Stimulated activated CD4-positive, alpha-beta T cell treated with anti-CD3 and anti-CD28 coated beads, TNF-alpha, amount 100 ng/mL, for 4 hours (primary cell): ENCODE measurements around the gene NXF1.
"Not testable (repeated sequence)": the region's sequence is repeated elsewhere in the genome, so short reads cannot be mapped to it uniquely, and the experiment has no call there.

Source experiments
- DNase-seq, 3 experiments: peaks; one replicate each; pipeline ENCODE4 v3.0.0-alpha.2; 2020; ENCODE audit warnings: low read depth in 3 of 3

NXF1 gene

GRCh38 chr11:62832336-62833234 is 27.3 kb upstream of the NXF1 start, which contains the start of gene TEX54:
Gene TEX54 (minus strand): TSS chr11:62832841.
- no peak for DNase-seq

GRCh38 chr11:62831520-62832335 is 26.5 kb upstream of the NXF1 start, which contains the start of gene STX5:
Gene STX5 (minus strand): TSS chr11:62832051. CDS start chr11:62831243, 808 bp downstream.
- DNase-seq: peak; percentile 99

DNA sequence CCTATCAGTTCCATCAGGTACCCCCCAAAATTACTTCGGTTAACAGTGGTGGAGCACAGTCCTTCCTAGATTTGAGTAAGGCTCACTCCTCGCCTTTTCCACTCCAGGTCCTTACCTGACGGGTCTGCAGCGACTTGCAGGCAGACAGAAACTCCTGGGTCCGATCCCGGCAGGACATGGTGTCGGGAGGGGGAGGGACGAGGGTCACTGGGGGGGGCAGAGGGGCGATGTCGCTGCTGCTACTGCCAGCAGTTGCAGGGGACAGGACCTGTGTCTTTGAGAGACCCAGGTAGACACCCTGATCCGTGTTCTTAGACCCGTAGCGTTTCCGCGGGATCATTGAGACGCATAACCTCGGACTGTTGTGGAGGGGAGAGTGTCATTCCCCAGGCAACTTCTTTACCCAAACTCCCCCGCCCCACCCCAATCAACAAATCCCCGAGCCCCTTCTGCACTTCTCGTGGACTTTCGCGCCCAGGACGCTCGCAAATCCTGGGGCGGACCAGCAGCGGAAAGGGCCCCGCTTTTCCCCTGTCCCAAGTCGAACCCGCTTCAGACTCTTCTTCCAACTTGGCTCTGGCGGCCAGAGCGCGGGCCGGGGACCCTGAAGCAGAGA is 25.8 kb upstream of the NXF1 start:
- DNase-seq: no peak

DNA sequence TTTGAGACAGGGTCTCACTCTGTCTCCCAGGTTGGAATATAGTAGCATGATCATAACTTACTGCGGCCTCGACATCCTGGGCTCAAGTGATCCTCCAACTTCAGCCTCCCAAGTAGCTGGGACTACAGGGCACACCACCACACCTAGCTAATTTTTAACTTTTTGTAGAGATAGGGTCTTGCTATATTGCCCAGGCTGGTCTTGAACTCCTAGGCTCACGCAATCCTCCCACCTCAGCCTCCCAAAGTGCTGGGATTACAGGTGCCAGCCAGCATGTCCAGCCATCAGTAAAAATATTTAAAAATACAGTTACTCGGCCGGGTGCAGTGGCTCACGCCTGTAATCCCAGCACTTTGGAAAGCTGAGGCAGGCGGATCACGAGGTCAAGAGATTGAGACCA is 22.9 kb upstream of the NXF1 start:
- DNase-seq: not testable (repeated sequence)

GRCh38 chr11:62823677-62824076 is 18.4 kb upstream of the NXF1 start:
- DNase-seq: no peak

DNA sequence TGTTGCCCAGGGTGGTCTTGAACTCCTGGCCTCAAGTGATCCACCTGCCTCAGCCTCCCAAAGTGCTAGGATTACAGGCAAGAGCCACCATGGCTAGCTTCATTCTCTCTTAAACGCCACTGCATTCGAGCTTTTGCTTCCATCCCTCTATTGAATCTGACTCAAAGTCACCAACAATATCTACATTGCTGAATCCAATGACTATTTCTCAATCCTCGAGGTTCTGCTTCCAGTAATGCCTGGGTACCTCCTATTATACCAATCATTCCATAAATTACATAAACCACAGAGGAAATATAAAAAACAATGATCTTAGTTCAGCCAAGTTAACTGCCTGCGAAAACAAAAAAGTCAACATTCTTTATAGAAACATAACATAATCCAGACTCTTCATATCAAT is 11.9 kb upstream of the NXF1 start:
- DNase-seq: no peak

GRCh38 chr11:62816557-62816956 is 11.3 kb upstream of the NXF1 start:
- no peak for DNase-seq

DNA sequence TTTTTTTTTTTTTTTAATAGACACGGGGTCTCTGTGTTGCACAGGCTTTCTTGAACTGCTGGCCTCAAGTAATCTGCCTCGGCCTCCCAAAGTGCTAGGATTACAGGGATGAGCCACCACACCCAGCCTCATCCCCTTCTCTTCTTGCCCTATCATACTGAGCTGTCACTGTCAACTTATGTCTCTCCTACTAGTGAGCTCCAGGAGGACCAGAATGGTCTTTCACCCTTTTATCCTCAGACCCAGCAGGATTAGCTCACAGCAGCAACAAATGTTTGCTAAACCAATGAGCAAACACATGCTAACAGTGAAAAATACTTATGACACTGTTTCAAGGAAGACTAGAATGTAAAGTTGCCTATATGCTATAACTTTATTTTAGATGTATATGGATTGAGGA is 6.4 kb upstream of the NXF1 start:
- no peak for DNase-seq

DNA sequence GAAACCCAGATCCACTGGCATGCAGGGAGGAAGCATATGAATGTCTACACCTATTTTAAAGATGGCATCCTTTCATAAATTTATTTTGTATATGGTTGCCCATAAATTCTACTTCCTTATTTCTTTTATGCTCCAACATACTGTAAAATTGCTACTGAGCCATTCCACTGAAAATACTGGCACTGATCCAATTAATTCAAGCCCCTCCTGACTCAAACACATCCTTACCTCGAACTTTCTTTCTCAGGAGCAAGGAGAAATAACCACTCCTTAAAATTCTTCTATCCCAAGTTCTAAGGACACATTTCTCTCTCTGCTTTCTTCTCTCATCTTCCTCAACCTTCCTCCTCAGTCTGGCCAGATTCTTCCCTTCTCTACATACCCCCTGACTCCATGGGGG is 5.5 kb upstream of the NXF1 start:
- no peak for DNase-seq

GRCh38 chr11:62806611-62807121 is 1.4 kb upstream of the NXF1 start:
- DNase-seq: no peak

DNA sequence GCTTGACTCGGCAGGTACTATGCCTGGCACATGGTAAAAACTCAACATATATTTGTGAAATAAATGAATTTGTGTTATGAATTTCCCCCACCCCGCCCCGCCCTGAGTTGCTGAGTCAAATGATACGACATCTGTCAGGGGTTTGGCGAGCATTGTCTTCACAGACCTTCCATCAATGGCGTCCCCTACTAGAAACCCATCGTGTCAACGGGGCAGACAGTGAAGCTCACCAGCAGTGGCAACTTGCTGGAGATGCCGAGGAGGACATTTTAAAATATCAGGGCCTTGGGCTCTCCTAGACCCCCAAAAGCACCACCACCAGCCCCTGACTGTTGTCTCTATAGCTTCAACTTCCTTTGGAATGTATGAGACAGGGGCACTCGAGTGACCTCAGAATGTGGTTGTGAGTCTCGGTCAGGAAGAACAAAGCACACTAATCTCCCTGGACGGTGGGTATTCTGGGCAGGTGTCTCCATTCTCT is 761 bp upstream of the NXF1 start:
- DNase-seq: no peak

GRCh38 chr11:62804310-62805075 is 747 bp downstream of the NXF1 start:
- DNase-seq: no peak

GRCh38 chr11:62801071-62801470 is 4.2 kb downstream of the NXF1 start:
- DNase-seq: no peak

DNA sequence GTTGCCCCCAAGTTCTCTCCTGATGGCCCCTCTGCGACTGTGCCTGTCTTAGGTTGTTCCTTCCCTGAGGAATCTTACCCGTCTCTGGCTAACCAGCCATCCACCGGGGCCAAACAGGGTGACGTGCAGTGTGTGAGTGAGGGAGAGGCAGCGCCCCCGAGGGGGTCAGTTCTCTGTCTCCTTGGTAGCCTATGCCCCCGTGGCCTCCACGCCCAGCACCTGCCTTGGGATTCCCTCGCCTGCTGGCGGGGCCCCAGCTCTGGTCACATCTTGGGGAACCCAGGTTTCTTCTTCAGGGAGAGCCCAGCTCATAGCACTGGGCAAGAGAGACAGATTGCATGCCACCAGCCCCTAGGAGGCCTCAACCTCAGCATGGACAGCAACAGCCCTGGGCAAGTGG is 5.8 kb downstream of the NXF1 start:
- no peak for DNase-seq

- DNase-seq: no peak
Observed at GRCh38 chr11:62796281-62796680, 9.0 kb downstream of the NXF1 start.

DNA sequence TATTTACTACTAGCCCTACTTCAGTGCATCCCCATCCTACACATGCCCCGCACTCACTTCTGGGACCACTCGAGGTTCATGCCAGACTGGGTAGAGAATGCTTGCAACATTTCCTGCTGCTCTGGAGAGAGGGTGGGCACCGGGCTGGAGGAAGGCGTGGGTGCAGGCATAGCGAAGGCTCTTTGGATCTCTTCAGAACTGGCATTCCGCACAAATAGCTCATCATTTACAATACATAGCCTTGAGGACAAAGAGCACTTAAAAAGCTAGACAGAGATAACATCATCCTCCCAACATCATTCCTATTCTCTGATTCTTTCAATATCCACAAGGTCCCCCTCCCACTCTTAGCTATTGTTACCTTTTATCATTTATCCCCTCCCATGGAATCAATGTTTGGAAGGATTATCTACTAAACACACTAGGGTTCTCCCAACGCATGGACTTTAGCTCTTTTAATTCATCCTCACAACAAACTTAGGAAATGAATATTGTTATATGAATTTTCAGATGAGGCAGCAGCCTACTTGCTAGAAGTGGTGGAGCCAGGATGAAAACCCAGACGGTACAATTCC is 11.0 kb downstream of the NXF1 start:
- no peak for DNase-seq

DNA sequence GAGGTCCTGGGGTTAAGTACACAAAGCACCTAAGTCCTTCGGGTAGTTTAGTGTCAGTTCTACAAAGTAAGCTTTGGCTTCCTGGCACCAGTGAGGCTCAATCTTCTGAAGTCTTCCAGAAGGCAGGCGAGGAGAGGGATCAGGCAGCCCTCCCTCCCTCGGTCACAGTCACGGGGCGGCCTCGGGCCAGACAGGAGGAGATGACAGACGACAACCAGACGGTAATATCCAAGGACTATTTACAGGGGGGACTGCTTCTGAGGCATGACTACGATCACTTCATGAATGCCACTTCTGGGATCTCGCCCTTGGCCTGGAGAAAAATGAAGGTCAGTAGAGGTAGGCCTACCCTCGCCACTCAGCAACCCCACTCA is 13.1 kb downstream of the NXF1 start:
- DNase-seq: no peak

GRCh38 chr11:62791501-62792201 is 13.6 kb downstream of the NXF1 start, which contains the start of gene TMEM223:
Gene TMEM223 (minus strand): TSS chr11:62792006. CDS start chr11:62791994, 12 bp downstream.
- peak; percentile 78 to 84 (median 78) for DNase-seq

- DNase-seq: no peak
Observed at GRCh38 chr11:62789576-62789975, 15.7 kb downstream of the NXF1 start.

- no peak for DNase-seq
Observed at GRCh38 chr11:62788991-62789390, 16.2 kb downstream of the NXF1 start.
